ENCODE data around the gene KIRREL3. TPM values are rescaled to one million over a fixed set of nuclear protein-coding genes. Genes with fewer than 3 reads are reported as not detected.

KIRREL3 gene
- polyA plus RNA-seq, 1 donor: 0.80 TPM

DNA sequence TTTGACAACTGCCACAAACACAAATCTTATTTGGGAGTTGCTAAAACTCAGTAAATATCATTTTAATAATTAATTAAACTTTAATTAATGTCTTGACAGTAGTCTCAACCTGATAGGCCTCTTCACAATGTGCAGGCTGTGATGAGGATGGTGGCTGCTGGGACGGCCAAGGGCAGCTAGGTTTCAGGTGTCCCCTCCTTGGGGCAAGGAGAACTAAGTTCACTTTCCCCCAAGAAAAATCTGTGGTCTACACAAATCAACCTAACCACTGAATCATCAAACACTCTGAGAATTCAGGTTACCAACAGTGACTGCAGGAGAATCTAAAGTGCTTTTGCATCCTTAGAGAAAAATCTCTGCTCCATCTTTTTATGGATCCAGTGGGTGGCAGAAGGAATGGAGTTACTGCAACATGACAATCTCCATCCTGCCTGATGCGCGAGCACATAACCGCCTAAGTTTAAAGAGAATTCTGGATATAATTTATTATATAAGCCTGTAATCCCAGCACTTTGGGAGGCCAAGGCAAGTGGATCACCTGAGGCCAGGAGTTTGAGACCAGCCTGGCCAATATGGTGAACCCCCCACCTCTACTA lies 289.7 kb downstream of the KIRREL3 start:
- DNase-seq (ENCODE audit: low read depth): no peak

DNA sequence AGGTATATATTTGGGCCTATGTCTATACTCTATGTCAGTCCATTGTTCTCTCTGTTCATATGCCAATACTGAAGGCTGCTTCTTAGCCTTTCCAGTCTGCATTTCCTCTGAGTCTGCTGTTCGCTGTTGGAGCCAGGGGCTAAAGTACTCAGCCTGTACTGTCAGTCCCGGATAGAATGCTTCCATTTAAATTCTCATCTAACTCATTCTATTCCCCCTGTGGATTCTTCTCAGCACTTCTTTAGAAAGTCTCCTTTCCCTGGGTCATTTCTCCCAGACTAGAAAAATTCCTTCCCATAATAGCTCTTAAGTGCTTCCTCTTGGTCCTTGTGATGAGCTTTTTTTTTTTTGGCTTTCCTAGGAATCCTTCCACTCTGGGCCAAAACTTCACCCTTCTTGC lies 293.1 kb downstream of the KIRREL3 start:
- no peak for DNase-seq (ENCODE audit: low read depth)

DNA sequence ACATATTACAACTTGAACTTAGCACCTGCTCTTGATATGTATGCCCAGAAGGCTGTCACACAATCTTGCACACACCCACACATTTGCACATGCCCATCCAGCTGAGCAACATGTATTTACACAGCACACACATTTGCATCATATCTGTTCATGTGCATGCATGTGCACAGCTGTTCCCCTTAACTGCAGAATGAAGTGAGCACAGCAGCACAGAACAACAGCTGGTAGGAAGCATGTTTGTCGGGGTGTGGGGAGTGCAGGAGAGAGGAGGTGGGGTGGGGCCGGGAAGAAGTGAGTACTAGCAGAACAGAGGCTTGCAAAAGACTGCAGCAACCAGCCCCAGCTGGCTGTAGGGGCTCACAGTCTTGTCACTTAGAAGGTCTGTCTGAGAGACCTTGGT lies 296.5 kb downstream of the KIRREL3 start:
- DNase-seq (ENCODE audit: low read depth): no peak

DNA sequence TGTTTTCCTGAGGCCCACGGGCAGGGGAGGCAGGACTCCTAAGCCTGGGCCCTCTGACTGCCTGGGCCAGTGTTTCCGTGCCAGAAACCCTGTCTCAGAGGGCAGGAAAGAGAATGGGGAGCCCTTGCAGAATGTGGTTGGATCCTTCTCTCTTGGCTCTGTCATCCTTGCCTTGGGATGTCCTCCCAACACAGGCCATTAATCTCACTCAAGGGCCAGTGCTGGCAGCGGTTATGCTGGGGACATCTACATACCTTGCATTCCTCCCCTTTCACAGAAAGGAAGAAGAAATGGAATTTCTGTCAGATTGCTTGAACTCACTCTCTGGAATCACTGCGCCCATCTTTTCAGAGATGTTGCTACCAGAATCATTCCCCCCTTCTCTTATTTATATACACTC lies 296.9 kb downstream of the KIRREL3 start:
- no peak for DNase-seq (ENCODE audit: low read depth)

DNA sequence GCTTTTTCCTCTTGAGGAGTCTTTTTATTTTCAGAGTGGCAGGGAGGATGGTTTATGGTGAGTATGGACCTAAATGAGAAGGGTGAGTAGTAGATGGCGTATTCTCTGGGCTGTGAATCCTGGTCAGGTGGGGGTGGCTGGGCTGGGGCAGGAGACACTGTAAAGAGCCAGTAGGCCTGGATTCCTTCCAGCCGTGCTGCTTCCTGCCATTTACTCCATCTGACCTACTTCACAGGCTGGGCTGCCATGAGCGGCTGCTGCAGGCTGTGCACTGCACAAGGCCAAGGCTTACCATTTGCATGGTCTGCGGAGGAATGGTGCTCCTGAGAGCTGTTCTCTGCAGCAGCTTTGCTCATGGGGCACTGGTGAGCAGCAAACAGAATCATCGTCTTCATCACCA lies 297.6 kb downstream of the KIRREL3 start:
- DNase-seq (ENCODE audit: low read depth): no peak

DNA sequence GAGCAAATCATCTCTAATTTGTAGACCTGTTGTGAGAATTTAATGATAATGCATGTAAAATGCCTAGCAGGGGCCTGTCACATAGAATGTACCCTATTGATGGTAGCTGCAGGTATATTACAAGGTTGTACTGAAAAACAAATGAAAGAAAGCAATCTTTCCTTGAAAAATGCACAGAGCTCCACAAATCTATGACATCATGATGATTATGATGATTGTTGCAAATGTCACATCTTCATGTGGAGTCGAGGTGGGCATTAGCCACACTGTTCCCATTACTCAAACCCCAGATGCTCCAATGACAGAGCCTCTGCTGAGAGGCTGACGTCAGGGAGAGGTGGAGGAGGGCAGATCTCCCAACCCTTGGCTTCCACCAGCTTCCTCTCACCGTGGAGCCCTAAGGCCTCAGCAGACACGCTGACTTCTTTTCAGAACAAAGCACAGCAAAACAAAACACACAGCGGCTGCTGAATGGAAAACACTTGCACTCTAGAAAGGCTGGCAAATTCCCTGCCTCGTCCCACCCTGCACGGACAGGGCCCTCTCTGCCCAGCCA lies 298.3 kb downstream of the KIRREL3 start:
- DNase-seq (ENCODE audit: low read depth): no peak

DNA sequence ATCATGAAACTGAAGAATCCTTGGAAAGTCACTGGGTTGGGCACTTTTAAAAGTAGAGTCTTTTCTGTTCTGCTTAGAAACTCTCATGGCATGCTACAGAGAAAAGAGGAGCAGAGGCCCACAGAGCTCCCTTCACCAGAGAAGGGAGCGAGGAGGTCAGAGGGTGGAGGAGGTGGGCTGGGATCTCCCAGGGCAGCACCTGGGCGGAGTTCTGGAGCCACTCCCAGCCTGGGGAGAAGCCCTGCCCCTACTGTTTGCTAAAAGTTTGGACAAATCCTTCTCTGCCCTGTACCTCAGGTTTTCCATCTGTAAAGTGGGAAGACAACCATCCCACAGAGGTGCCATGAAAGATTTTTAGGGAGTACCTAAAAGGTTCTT lies 299.1 kb downstream of the KIRREL3 start:
- no peak for DNase-seq (ENCODE audit: low read depth)

DNA sequence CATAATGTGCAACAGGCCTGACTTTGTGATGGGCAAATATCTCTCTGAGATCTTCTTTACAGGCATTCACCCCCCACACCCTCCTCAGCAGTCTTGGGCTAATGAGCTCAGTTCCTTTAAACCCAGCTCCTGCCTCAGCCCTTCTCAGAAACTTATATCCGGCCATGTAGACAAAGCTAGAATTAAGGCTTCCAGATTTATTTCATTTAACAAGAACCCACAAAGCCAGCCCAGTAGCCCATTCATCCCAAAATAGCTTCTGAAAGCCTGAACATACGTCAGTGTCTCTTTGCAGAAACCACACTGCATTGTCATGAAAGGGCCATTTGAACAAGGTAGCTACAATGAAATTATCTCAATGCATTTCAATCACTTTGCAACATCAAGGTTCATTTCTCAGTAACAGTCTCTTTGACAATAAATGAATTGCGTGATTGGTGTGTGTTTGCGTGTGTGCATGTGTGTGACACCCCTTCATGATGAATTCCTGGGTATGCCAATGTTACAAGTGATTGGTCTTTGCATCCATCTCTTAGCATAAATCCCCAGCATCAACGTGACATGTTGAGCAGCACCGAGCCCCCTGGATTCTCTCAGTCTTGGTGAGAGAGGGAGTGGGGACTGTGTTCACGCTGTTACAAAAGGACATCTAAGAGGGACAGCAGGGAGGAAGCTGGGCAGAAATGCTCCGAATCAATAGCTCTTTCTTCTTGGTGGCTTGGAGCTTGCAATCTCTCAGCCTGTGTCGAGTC lies 299.6 kb downstream of the KIRREL3 start:
- no peak for DNase-seq (ENCODE audit: low read depth)

DNA sequence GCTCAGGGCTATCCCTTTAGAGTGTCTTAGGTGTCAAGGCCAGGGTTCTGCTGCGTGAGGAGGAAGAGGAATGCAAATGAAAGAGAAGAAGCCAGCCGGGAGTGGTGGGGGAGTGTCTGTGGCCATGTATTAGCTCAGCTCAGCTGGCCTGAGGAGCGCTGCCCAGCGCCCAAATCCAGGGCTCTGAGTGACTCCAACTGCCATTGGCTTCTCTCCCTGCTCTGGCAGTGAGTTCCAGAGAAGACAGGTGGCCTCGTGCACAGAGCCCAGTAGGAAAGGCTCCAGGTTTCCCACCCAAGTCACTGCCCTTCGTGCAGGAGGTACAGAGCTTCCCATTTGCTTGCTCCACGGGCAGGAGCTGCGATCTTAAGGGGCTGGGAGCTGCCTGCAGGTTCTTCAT lies 302.0 kb downstream of the KIRREL3 start:
- DNase-seq (ENCODE audit: low read depth): no peak

DNA sequence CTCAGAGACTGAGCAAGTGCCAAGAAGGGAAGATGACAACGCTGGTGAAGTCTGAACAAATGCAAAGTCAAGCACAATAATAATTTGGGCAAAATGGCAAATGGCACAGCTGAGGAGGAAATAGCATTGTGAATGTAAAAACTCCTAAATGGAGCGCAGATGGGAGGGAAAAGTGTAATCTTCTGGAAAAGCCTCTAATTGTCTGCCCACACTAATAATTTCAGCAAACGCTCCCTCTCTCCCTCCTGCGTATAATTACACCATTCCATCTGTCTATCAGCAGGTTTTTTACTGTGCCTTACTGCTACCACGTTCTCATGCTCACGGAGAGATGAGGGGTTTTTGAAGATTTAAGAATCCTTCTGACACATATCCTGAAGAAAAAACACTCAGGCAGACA lies 302.6 kb downstream of the KIRREL3 start:
- no peak for DNase-seq (ENCODE audit: low read depth)

DNA sequence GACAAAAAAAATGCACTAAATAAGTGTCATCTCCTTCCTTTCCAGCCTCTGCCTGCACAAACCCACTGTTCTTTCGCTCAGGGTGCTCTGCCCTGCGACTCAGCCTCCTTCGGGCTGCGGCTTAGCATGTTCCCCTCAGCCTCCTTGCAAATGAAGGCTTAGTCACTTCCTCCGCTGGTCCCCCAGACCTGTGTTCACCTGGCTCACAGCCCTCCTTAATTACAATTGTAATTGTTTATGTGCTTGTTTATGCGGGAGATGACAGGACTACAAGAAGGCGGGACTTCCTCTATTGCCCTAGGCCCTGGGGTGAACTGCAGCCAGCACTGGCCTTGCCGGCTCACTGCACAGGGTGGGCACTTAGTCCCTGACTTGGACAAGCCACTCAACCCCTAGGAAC lies 303.6 kb downstream of the KIRREL3 start:
- no peak for DNase-seq (ENCODE audit: low read depth)

DNA sequence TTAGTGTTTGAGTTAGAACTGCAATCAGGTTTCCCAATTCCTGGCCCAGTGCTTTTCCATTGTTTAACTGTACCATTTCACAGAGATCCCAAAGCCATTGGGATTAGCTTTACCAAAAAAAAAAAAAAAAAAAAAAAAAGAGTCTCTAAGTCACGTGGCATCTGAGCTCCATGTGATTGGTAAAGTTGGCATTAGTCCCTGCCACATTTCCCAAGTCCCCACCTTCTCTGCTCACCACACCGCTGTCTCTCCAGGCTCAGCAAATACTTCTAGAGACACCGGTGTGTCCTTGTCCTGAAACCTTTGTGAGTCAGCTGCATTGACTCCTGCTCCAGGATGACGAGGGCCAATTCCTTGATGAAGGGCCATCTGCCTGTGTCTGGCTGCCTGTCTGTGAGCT lies 305.3 kb downstream of the KIRREL3 start:
- no peak for DNase-seq (ENCODE audit: low read depth)

DNA sequence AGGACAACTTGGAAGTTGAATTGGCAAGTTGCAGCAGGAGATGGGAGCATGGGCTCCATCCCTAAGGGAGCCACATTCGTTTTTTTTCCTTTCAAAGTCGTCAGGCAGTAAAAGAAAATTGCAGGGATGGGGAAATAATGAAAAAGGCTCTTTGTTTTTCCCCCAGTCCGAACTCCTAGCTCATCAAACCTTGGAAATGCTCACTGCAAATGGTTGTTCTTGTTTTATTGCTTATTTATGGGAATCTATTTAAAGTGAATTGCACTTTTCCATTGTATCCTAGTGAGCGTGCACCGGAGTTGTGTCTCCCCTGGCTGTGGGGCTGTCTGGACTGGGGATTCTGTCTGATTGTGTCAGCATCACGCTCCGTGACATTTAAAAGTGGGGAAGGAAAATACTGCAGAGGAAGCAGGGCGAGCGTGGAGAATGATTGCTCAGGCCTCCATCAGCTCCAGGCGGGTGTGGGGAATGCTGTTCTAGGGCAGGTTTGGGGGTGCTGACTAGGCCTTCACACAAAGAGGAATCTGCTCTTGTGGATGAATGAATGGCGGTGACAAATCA lies 306.4 kb downstream of the KIRREL3 start:
- no peak for DNase-seq (ENCODE audit: low read depth)

DNA sequence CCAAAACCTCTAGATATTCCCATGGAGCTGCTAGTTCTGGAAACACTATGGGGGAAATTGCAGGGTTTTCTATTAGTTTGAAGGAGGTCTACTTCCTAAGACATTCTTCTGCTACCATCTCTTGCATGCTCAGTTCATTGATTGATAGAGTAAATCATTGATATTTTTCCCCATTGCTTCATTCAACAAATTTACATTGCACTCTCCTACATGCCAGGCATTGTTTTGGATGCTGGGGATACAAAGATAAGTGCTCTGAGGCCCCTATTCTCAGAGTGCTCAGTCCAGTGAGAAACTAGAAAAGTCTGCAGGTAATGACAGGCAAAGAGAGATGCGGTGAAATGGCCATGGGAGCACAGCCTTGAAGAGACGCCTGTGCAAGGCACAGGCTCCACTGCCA lies 313.1 kb downstream of the KIRREL3 start:
- no peak for DNase-seq (ENCODE audit: low read depth)

DNA sequence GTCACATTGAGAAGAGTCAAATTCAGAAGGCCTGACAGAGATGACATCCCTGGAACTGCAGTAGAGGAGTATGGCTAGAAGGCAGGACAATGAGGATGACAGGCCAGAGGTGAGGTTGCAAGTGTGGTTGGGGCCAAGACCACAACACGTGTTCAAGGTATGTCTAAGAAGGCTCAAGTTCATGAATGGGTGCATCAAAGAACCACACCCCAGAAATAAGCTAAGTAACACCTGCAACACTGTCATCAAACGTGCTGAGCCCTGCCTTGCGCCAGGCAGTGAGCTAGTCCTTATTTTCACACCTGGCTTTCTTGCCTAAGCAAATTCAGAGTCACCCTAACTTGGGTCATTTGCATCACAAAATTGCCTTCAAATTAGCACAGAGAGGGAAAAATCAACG lies 313.6 kb downstream of the KIRREL3 start:
- DNase-seq (ENCODE audit: low read depth): no peak

DNA sequence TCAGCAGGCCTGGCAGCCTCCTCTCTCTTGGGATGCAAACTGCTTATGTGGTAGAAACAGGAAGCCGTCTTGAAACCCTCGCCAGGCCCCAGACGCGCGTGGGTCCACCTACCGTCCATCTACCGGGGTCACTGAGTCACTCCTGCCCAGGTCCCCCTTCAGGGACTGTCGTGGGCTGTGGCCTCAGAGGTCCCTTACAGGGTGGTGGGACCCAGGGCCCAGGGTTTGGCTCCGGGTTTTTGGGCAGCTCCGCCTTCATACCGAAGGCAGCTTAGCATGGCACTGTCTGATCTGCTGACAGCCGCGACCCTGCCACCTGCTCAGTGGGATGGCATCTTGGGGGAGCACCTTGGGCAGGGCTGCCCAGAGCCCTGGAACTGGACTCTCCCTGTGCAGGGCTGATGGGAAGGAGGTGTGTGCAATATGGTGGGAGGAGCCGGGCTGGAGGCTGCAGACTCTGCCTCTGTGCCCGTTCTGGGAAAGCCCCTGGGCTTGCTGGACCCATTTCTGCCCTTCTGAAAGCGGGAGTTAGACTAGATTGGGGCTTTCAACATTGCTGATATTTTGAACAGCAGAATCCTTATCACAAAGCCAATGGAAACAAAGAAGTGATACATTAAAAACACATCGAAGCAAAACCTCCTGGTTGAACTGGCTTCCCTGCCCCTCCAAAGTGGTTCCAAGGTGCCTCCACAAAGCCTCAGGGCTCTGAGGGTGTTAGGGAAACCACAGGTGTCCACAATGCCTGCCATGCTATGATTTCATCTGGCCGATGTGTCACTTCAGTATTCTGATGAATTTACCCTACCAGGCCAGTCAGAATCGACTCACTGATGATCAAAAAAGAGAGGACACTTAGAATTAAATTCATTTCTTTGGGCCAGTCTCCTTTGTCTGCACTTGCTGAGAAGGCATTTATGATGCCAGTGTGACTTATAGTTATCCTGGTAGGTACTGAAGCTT lies 316.5 kb downstream of the KIRREL3 start:
- no peak for DNase-seq (ENCODE audit: low read depth)

DNA sequence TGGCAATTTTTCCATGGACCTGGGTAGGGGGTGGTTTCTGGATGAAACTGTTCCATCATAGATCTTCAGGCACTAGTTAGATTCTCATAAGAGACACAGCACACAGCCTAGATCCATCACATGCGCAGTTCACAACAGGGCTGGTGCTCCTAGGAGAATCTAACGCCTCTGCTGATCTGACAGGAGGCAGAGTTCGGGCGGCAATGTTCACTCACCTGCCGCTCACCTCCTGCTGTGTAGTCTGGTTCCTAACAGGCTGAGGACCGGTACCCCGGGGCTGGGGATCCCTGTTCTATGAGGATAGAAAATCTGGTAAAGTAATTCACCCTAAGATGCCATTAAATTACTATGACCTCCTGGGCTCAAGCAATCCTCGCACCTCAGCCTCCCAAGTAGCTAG lies 318.0 kb downstream of the KIRREL3 start:
- no peak for DNase-seq (ENCODE audit: low read depth)

DNA sequence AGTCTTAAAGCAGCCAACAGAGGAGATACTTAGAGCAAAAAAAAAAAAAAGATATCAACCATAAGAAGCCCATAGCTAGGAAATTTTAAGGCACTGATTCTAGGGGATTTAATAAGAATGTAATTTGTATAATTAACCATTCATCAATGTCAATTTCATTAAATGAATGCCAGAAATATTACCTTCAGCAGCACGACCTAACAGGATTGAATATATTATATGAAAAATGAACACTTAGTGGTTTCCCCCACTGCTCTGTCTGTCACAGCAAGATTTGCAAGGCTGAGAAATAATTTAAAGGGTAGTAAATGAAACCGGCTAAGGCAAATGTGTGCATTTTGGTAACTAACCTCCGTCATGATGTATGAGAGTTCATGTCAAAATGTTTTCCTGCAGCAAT lies 319.9 kb downstream of the KIRREL3 start:
- no peak for DNase-seq (ENCODE audit: low read depth)

DNA sequence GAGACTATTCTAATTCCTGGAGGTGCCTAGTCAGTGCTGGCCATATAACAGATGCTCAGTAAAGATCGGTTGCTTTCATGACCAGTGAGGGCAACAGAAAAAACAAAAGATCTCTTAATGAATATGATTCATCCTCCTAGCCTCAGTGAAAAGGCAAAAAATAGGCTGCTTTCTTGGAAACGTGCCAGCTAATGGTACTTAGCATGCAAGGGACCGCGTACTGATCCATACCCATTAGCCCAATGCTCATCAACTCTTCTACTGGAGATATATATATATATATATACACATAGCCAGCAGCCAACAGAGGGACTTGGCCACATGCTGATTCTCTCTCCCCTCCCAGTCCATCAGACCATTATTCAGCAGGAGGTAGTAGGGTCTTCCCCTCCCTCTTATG lies 320.4 kb downstream of the KIRREL3 start:
- DNase-seq (ENCODE audit: low read depth): no peak

DNA sequence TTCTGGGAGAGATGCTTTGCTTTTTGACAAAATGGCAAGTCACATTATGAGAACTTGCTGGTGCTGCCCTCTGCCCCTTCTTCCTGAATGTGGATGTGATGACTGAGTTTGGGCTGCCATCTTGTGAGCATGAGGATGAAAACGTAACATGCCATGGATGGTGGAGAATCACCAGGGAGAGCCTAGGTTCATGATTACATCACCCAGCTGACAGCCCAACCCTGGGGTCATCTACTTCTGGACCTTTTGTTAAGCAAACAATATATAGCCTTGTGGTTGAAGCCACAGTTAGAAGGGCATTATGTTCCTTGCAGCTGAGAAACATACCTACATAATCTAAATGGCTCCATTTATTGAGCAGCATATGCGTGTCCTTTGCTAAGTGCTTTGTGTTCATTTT lies 321.5 kb downstream of the KIRREL3 start:
- no peak for DNase-seq (ENCODE audit: low read depth)

DNA sequence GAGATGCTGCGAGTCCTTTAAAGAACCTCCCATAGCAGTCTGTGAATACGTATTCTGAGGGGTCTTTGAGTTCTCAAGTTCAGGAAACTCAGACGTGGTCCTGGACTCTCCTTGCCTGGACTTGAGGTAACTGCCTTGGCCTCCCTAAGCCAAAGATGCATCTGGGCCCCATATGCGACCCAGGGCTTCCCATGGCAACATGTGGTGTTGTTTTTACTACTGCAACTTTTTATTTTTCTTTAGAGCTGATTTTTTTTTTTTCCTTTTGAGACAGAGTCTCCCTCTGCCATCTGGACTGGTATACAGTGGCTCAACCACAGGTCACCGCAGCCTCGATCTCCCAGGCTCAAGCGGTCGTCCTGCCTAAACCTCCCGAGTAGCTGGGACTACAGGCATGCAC lies 324.0 kb downstream of the KIRREL3 start:
- DNase-seq (ENCODE audit: low read depth): no peak

DNA sequence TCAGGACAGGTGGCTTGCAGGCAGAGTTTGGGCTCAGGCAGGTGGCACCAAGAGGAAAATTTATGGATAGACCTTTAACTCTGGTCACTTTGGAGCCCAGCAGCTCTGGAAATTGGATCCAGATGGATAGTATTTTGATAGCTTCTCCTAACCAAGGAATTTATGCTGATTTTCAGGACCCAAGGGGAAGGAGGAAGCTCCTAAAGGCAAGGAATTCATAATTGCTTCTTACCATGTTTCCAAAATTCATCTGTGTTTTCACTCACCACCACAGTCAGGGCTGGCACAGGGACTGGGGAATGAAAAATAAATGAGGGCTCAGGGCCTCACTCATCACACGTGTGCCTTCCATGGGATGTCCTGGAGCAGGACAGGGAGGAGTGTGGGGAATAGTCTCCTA lies 327.3 kb downstream of the KIRREL3 start:
- DNase-seq (ENCODE audit: low read depth): no peak
